Measurements from ENCODE around the gene ESRRB. TPM values are rescaled to one million over a fixed set of nuclear protein-coding genes. Genes with fewer than 3 reads are reported as not detected.

Gene ESRRB
- total RNA-seq, 1 experiment from 2014 or later: not detected

GRCh38 chr14:76496595-76496994 is 120.7 kb downstream of the ESRRB start:
- ChIA-PET CTCF (no interaction called here), POLR2A (ENCODE audit: unreplicated experiment) (no interaction called here)

GRCh38 chr14:76497550-76498462 is 121.9 kb downstream of the ESRRB start:
- CTCF ChIA-PET: no interaction called here
- Histone ChIP-seq H2AFZ (no peak overlapping the region), H3K9me3 (ENCODE audit: insufficient read depth, low read depth) (no peaks in the 10 kb centered on the region), H3K79me2 (ENCODE audit: low read depth) (no peaks in the 10 kb centered on the region), H3K4me2 (no peak overlapping the region), H3K36me3 (ENCODE audit: low read depth) (no peaks in the 10 kb centered on the region), H3F3A (ENCODE audit: insufficient read depth, low read depth) (no peaks in the 10 kb centered on the region), H3K27ac (no peak overlapping the region), H3K4me1 (replicated peaks; ENCODE audit: insufficient read depth) (no peaks in the 10 kb centered on the region), H3K9me2 (ENCODE audit: insufficient read depth) (no peaks in the 10 kb centered on the region), H4K20me1 (ENCODE audit: insufficient read depth) (no peaks in the 10 kb centered on the region), H3K27me3 (ENCODE audit: insufficient read depth, low read depth) (peaks cover 96% of the 10 kb centered on the region), H3K4me3 (no peak overlapping the region)
- POLR2A ChIA-PET (ENCODE audit: unreplicated experiment): interaction anchor here (0.6 kb wide), 1 partner anchor 1293 kb away, joined by 3 read pairs; no protein-coding TSS in a partner anchor
- no peak for DNase-seq
- TF ChIP-seq EZH2 (IDR thresholded peaks at IDR 0.05; ENCODE audit: low read depth) (no peak), CTCF (conservative IDR thresholded peaks at IDR 0.05) (no peak; the same call in 1 of the 2 replicates)
- BruUV-seq (replicated peaks): no TSS peak
- intact Hi-C loops (cut with micrococcal nuclease; ENCODE audit: unreplicated experiment): no loop called here

More at GRCh38 chr14:76496595-76496994, 120.7 kb downstream of the ESRRB start:
- Histone ChIP-seq H2AFZ (no peak overlapping the region), H3K9me3 (ENCODE audit: insufficient read depth, low read depth) (no peaks in the 10 kb centered on the region), H3K4me1 (replicated peaks; ENCODE audit: insufficient read depth) (no peaks in the 10 kb centered on the region), H3K79me2 (ENCODE audit: low read depth) (no peaks in the 10 kb centered on the region), H3K9me2 (ENCODE audit: insufficient read depth) (no peaks in the 10 kb centered on the region), H3K27me3 (ENCODE audit: insufficient read depth, low read depth) (peaks cover 96% of the 10 kb centered on the region), H3K36me3 (ENCODE audit: low read depth) (no peaks in the 10 kb centered on the region), H3K4me3 (no peak overlapping the region), H3F3A (ENCODE audit: insufficient read depth, low read depth) (no peaks in the 10 kb centered on the region), H3K4me2 (no peak overlapping the region), H3K27ac (no peak overlapping the region), H4K20me1 (ENCODE audit: insufficient read depth) (no peaks in the 10 kb centered on the region)
- TF ChIP-seq CTCF (conservative IDR thresholded peaks at IDR 0.05) (no peak), EZH2 (IDR thresholded peaks at IDR 0.05; ENCODE audit: low read depth) (no peak)
- BruUV-seq (replicated peaks): no TSS peak
- intact Hi-C loops (cut with micrococcal nuclease; ENCODE audit: unreplicated experiment): no loop called here
- DNase-seq: no peak

- H3K79me2 ChIP-seq (ENCODE audit: low read depth): no peaks in the 10 kb centered on the region
- H3K36me3 ChIP-seq (ENCODE audit: low read depth): no peaks in the 10 kb centered on the region
- POLR2A ChIA-PET (ENCODE audit: unreplicated experiment): no interaction called here
- no peaks in the 10 kb centered on the region for H3K4me1 ChIP-seq (replicated peaks; ENCODE audit: insufficient read depth)
- TF ChIP-seq CTCF (conservative IDR thresholded peaks at IDR 0.05) (no peak), EZH2 (IDR thresholded peaks at IDR 0.05; ENCODE audit: low read depth) (no peak)
- H3K4me3 ChIP-seq: no peak overlapping the region
- no peak for DNase-seq
- no peaks in the 10 kb centered on the region for H3F3A ChIP-seq (ENCODE audit: insufficient read depth, low read depth)
- no peak overlapping the region for H3K4me2 ChIP-seq
- BruUV-seq (replicated peaks): no TSS peak
- H3K9me2 ChIP-seq (ENCODE audit: insufficient read depth): no peaks in the 10 kb centered on the region
- H3K9me3 ChIP-seq (ENCODE audit: insufficient read depth, low read depth): no peaks in the 10 kb centered on the region
- H3K27ac ChIP-seq: no peak overlapping the region
- H2AFZ ChIP-seq: no peak overlapping the region
- intact Hi-C loops (cut with micrococcal nuclease; ENCODE audit: unreplicated experiment): no loop called here
- peaks cover 96% of the 10 kb centered on the region for H3K27me3 ChIP-seq (ENCODE audit: insufficient read depth, low read depth)
- CTCF ChIA-PET: no interaction called here
- no peaks in the 10 kb centered on the region for H4K20me1 ChIP-seq (ENCODE audit: insufficient read depth)
Measured at GRCh38 chr14:76498463-76498935, 122.6 kb downstream of the ESRRB start.
